GM13977 (cell line): ENCODE measurements around the gene EDC3.
"Not testable (repeated sequence)": the region's sequence is repeated elsewhere in the genome, so short reads cannot be mapped to it uniquely, and the experiment has no call there.

Source experiments
- DNase-seq: peaks from one replicate; pipeline ENCODE4 v3.0.0; 2012; ENCODE audit warnings: low spot score
- CTCF ChIP-seq: IDR thresholded peaks from 2 replicates; pipeline ENCODE4 v1.5.1; 2012; ENCODE audit warnings: mild to moderate bottlenecking, control low read depth; ENCODE audit not compliant: insufficient read depth; ENCODE audit errors: extremely low read depth, missing control alignments
- in situ Hi-C: fragments of 300-500 bp; cut with MboI; formaldehyde crosslinking; loops from one replicate; pipeline ENCODE4 v1.12.0; 2022; ENCODE audit warnings: low sequenced_read_pairs, low pct_unique_long_range_greater_than_20kb, mixed read lengths, inconsistent platforms; ENCODE audit not compliant: unreplicated experiment

Gene EDC3

GRCh38 chr15:74599156-74599555, 96.7 kb downstream of the EDC3 start:
- in situ Hi-C loops: no loop called here

GRCh38 chr15:74598126-74598842, 97.5 kb downstream of the EDC3 start:
- no peak for TF ChIP-seq CTCF
- peak; percentile 97 for DNase-seq
- in situ Hi-C loops: no loop called here

More at GRCh38 chr15:74599156-74599555, 96.7 kb downstream of the EDC3 start:
- DNase-seq: no peak
- no peak for TF ChIP-seq CTCF

GRCh38 chr15:74597146-74597705, 98.6 kb downstream of the EDC3 start:
- DNase-seq, in situ Hi-C loops: not testable (repeated sequence)

- DNase-seq, in situ Hi-C loops: not testable (repeated sequence)
Observed at GRCh38 chr15:74596736-74597135, 99.1 kb downstream of the EDC3 start.

GRCh38 chr15:74595271-74595670, 100.6 kb downstream of the EDC3 start:
- in situ Hi-C loops: no loop called here
- DNase-seq: no peak
- no peak for TF ChIP-seq CTCF

- TF ChIP-seq CTCF: no peak
- in situ Hi-C loops: no loop called here
- no peak for DNase-seq
Observed at GRCh38 chr15:74594455-74594854, 101.4 kb downstream of the EDC3 start.

GRCh38 chr15:74593122-74593521, 102.7 kb downstream of the EDC3 start:
- in situ Hi-C loops: no loop called here
- TF ChIP-seq CTCF: no peak
- no peak for DNase-seq
